ENCODE measurements around the gene LSM4.

The LSM4 gene

DNA sequence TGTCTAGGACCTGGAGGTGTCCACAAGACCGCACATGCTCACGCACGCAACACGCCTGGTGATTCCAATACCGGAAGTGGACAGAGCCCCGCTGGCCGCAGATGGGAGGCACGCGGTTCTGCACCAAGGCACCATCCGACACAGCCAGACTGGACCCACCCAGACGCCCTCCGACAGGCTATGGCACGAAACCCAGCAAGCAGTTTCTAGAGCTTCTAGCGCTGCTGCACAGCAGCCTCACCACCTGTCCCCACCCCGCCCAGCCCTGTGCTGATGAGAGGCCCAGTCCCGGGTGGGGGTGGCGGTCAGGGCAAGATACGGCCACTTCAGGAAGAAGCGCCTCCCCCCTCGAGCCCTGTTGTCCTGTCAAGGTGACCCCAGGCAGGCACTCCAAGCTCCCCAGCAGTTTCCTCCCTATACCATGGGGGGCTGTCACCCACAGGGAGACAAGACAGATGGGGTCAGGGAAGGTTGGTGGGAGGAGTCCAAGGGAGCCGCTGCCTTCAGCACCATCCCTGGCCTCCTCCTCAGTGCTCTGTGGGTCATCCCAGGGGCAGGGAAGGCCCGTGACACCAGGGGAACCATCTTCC lies 11.3 kb downstream of the LSM4 start:
- DNase-seq (ENCODE audit: extremely low read depth in 1 of 2, low read depth in 1 of 2): no peak

DNA sequence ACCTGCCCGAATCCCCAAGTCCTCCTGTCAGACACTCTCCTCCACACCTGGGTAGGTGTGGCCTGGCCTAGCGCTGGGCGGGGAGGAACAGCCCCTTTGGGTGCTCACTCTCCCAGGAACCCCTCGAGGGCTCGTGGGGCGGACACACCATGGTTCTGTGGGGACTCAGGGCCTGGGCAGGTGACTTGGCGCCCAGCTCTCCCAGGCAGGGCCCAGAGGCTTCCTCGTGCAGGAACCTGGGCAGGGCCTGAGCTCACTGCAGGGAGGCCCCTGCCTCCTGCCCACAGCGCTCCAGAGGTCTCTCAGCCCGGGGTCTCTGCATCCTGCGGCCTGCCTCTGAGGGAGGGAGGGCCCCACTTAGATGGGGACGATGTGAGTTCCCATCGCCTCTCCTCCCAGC lies 11.9 kb downstream of the LSM4 start:
- no peak for DNase-seq (ENCODE audit: extremely low read depth in 1 of 2, low read depth in 1 of 2)

DNA sequence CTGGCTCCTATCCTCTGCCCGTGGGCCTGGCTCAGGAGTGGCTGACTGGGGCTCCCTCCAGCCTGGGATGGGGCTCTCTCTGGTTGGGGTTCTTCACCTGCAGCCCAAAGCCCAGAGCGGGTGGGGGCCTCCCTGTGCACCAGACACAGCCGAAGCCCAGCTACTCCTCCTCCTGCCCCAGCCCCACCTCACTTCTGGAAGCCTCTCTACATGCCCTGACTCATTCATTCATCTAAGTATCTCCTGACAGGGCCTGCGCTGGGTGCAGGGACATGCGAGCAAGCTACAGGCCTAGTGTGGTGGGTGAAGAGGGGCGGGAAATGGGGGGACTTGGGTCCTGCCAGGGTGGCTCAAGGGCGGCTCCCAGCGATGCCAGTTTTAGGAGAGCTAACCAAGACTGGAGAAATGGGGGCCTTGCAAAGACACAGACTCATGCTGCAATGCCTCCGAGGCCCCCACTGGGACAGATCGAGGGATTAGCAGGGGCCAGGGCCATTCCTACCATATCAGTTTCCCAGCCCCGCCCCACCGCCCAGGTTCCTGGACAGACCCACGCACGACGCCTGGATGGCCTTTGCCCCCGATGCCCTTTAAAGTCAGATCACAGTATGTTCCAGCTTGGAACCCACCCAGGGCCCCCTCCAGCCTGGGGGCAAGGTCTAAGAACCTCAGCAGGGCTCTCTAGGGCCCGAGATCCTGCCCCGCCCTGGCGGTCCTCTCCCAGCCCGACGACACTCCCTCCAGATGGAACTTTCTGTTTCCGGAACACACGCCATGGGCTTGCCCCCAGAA lies 12.6 kb downstream of the LSM4 start:
- DNase-seq (ENCODE audit: extremely low read depth in 1 of 2, low read depth in 1 of 2): no peak

DNA sequence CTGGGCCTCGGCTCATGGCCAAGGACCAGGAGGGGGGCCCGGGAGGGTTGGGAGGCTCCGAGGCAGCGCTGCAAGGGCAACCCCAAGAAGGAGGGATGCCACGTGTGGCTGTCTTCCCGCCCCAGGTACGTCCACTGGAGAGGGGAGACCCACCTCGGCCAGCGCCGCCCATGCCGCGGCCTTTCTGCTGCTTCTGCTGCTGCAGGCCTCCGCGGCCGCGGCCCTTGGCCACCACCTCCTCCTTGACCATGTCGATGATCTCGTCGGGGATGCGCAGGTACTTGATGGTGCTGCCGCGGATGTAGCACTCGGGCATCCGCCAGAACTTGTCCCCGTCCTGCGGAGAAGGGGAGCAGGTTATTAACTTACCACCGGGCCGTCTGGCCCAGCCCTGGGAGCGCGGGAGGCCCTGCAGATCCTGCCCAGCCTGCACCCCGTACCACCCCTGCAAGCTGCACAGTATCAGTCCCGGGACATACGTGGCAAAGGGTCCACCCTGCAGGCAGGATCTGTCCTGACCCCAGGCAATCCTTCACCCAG lies 13.3 kb downstream of the LSM4 start:
- DNase-seq (ENCODE audit: extremely low read depth in 1 of 2, low read depth in 1 of 2): no peak

DNA sequence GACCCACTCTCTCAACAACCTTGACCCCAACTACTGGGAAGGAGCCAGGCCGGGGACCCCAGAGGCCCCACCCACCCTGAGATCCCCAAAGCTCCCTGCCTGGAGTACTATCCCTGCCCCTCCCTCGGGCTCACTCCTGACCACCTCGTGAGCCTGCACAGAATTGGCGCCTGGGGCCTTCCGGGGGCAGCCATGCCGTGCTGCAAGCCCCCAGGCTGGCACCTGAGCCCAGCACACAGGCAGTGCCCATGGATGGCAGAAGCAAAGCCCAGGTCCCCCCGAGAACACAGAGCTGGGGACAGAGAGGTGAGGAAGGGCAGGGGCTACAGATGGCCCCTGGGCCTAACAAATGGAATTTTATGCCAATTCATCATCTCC lies 13.9 kb downstream of the LSM4 start:
- DNase-seq (ENCODE audit: extremely low read depth in 1 of 2, low read depth in 1 of 2): no peak

DNA sequence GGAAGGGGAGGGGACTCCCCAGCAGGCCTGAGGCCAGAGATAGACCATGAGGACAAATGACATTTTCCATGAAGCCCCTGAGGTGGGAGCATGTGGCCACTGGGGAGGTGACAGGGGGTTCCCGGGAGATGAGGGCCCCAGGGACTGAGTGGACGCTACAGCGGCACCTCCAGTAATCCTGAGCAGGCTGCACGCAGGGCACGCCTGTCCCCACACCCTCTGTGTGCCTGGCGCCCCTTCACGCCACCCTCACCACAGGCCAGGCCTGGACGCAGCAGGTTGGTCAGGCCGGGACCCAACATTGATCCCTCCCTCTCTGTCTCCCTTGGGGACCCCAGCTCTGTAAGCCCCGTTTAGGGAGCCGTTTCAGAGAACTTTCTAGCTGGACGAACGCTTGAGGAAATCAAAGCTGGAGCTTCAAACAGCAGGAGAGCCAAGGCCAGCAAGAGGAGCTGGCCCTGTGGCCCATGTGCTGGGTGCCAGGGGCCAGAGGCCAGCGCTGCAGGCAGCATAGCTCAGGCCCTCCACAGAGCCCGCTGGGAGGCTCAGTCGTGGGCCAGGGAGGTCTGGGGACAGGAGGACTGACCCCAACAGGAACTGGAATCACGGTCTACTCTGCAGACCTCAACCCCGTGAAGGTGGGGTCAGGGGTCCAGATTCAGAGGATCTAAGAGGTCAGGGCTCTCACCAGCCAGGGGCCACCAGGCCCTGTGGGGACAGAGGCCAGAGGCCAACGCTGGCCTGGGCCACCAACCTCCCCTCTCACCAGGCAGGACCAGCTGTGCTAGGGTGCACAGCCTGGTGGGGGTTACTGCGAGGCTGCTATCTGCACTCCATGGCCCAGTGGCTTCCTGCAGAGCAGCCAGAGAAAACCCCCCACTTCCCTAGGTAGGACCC lies 14.6 kb downstream of the LSM4 start:
- no peak for DNase-seq (ENCODE audit: extremely low read depth in 1 of 2, low read depth in 1 of 2)

DNA sequence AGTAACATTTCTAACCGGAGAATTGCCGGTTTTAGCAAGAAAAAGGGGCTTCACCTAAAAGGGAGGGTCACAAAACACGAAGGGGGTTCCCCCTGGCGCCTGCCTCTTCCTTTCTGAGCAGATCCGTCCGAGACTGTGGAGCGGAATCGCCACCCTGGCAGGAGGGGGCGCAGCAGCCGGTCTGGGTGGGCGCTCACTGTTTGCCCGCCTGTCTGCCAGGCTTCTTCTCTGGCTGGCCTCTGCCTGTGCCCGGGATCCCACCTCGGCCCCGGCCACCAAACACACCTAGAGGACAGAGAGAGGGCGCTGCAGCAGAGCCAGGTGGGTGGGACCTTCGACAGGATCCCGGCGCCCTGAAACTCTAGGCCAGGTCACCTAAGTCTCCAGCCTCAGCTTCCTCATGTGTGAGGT lies 15.6 kb downstream of the LSM4 start:
- DNase-seq (ENCODE audit: extremely low read depth in 1 of 2, low read depth in 1 of 2): no peak

DNA sequence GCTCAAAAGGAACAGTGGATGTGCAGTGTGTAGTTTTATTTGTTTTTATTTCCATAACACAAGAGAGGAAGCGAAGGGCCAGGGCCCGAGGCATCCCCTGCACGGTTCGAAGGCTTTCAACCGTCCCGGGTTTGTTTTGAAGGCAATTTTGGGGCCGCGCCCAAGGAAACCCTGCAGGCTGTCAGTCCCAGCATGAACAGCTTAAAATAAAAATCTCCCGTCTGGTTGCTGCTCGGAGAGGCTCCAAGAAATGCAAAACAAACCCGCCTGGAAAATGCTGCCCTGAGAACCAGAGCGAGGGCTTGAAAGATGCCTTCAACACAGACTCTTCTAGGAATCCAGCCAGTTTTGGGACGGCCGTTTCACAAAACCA lies 16.0 kb downstream of the LSM4 start:
- no peak for DNase-seq (ENCODE audit: extremely low read depth in 1 of 2, low read depth in 1 of 2)

DNA sequence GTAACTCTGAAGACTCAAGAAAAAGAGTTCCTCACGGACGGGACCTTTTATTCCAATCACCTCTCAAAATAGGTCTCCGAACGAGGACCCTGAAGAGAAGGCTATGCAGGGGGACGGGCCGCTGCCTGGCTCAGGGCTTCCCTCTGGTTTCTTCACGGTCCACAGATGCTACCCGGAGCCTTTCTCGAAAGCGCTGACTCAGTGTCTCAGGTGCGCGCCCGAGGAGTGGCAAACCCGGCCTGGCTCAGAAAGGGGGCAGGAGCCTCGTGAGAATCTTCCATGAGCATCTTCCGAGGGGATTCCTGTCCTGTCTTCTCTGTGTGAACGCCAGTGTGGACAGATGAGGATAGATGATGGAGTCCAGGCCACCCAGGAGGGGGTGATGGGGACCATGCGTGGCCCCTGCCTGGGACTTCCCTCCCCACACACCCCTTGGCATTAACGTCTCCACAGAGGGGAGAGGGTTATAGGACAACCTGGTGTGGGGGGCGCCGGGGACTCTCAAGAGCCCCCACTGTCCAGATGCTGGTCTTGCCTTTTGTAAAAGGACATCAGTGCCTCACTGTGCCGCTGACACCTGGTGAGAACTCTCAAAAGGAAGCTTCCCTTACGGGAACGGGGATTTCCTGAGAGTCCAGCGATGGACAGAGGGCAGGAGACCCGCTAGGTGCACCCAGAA lies 16.5 kb downstream of the LSM4 start:
- no peak for DNase-seq (ENCODE audit: extremely low read depth in 1 of 2, low read depth in 1 of 2)

DNA sequence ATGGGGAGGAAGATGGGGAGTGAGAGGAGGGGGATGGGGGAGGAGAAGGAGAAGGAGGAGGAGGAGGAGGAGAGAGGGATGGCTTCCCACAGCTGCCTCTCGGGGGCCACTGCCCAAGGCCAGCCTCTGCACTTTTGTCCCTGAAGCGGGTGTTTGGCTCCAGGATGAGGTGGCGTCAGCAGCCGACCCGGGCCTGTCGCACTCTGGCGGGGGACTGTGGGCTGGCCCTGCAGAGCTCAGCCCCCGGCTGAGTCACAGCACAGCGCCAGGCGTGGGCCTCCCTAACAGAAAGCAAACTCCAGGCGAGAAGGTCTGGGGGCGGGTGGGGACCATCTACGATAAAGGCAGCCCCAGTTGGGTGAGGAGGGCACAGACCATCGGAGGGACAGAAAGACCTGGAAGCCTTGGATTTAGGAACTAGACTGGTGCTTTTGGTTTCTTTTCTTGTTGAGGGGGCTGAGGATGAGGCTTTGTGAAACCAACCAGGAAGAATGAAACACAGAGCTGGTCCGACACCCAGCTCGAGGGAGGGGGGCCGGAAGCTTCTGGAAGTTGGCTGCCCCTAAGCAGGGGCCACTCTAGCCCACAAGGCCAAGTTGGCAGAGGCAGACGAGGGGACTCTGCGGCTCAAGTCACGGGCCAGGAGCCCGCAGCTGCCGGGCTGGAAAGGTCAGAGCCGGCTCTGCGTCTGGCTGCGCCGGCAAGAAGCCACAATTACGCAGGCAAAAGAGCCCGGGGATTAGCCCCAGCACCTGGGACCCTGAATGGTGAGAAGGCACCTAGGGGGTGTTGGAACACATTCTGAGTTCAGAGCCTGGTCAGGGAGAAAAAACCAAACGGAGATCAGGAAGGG lies 18.2 kb downstream of the LSM4 start:
- peak; percentile 72 to 76 for DNase-seq (ENCODE audit: extremely low read depth in 1 of 2, low read depth in 1 of 2)

DNA sequence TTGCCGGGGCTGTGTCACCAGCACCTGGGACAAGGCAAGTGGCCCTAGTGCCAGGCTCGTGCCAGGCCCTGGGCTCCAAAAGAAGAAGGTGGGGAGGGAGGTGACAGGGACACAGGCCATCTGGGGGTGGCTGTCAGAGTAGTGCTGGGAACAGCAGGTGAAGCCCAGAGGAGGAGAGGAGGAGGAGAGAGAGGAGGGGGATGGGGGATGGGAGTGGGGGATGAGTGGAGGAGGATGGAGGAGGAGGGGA lies 18.7 kb downstream of the LSM4 start:
- DNase-seq (ENCODE audit: extremely low read depth in 1 of 2, low read depth in 1 of 2): no peak

DNA sequence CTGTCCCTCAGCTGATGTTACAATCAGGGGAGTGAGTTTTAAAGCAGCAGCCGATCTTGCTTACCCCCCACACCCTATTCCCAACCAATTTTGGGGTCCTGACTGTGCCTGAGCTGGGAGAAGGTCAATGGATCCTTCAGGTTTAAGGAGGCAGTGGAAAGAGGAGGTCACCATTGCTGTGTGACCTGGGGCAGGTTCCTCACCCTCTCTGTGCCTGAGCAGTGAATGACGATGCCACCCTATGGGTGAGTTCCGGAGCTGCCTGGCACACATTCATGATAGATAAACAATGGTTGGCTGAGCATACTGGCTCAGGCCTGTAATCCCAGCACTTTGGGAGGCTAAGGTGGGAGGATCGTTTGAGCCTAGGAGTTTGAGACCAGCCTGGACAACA lies 21.2 kb downstream of the LSM4 start:
- no peak for DNase-seq (ENCODE audit: extremely low read depth in 1 of 2, low read depth in 1 of 2)

DNA sequence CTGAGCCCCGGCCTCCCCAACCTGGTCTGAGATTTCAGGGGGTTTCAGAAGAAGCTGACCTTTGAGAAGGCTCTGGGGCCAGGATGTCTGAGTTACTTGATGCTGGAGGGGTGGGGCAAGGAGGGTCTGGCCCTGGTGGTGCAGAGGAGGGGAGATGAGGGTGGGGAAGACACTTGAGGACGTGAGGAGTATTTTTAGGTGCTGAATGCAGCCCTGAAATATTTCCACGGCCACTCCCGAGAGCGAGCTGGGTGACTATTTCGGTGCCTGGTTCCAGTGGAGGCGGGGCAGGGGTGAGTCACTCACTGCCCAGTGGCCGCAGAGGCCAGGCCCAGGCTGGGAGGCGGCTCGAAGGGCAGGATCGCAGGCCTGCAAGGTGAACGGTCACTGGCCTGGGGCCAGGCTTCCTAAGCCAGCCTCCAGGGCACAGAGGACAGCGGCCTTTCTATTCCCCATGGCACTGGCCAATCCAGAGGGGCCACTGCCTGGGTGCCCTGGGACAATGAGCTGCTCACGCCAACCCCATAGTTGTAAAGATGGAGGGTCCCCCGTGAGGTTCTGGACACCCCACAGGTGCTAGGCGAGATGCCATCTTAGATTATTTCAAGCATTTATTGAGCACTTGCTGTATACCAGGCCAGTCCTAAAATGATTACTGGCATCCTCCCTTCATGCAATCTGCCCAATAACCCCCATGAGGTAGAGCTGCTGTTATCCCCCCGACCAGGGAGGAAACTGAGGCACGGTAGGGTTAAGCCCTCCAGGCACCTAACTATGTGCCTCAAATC lies 21.8 kb downstream of the LSM4 start:
- no peak for DNase-seq (ENCODE audit: extremely low read depth in 1 of 2, low read depth in 1 of 2)

DNA sequence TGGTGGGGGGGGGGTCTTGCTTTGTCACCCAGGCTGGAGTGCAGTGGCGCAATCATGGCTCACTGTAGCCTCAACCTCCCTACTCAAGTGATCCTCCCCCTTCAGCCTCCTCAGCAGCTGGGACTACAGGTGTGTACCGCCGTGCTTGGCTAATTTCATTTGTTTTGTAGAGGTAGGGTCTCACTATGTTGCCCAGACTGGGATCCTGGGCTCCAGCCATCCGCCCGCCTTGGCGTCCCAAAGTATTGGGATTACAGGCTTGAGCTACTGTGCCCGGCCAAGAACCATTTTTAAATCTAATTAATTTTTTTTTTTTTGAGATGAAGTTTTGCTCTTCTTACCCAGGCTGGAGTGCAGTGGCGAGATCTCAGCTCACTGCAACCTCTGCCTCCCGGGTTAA lies 23.2 kb downstream of the LSM4 start:
- DNase-seq (ENCODE audit: extremely low read depth in 1 of 2, low read depth in 1 of 2): no peak

DNA sequence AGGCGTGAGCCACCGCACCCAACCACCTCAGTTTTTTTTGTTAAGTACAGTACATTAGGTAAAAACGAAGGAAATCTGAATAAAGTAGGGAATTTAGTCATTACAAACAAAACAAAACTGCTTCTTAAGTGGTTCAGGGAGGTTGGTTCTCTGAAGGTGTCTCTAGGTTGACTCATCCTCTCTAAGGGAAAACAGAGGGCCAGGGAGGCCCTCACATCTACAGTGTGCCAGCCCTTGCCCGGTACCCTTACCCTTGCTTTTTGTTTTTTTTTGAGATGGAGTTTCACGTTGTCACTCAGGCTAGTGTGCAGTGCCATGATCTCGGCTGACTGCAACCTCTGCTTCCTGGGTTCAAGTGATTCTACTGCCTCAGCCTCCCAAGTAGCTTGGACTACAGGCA lies 24.3 kb downstream of the LSM4 start:
- no peak for DNase-seq (ENCODE audit: extremely low read depth in 1 of 2, low read depth in 1 of 2)

DNA sequence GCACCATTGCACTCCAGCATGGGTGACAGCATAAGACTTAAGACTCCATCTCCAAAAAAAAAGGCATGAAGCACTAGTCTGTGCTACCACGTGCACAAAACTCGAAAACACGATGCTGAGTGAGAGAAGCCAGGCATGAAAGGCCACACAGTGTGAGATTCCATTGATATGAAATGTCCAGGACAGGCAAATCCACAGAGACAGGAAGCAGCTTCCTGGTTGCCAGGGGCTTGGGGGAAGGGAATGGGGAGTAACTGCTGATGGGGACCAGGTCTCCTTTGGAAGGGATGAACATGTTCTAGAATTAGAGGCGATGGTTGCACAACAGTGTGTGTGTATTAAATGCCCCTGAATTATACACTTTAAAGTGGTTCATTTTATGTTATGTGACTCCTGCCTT lies 25.6 kb downstream of the LSM4 start:
- DNase-seq (ENCODE audit: extremely low read depth in 1 of 2, low read depth in 1 of 2): no peak

DNA sequence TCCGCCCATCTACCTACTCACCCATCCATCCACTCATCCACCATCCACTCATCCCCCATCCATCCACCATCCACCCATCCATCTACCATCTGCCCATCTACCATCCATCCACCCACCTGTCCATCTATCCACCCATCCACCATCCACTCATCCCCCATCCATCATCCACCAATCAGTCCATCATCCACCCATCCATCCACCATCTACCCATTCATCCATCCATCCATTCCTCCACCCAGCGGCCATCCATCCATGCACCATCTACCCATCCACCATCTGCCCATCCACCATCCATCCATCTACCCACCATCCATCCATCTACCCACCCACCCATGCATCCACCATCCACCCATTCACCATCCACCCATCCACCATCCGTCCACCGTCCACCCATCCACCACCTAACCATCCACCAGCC lies 27.8 kb downstream of the LSM4 start:
- no peak for DNase-seq (ENCODE audit: extremely low read depth in 1 of 2, low read depth in 1 of 2)

DNA sequence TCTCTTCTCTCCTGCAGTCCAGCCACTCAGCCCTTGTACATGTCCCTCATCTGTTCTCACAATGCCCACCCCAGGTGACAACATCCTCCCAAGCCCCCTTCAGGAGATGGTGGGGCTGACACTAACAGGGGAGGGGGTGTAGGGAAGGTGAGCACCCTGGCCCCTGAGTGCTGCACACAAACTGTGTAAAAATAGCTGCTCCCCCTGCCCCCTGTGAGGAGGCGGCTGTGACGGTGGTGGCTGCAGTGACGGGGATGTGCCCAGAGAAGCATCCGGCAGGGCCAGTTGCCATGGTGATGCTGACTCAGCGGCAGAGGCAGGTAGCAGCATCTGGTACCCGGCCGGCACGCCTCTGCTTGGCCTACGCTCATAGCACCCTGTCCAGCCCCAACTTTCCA lies 28.4 kb downstream of the LSM4 start:
- peak; percentile 88 to 98 for DNase-seq (ENCODE audit: extremely low read depth in 1 of 2, low read depth in 1 of 2)

DNA sequence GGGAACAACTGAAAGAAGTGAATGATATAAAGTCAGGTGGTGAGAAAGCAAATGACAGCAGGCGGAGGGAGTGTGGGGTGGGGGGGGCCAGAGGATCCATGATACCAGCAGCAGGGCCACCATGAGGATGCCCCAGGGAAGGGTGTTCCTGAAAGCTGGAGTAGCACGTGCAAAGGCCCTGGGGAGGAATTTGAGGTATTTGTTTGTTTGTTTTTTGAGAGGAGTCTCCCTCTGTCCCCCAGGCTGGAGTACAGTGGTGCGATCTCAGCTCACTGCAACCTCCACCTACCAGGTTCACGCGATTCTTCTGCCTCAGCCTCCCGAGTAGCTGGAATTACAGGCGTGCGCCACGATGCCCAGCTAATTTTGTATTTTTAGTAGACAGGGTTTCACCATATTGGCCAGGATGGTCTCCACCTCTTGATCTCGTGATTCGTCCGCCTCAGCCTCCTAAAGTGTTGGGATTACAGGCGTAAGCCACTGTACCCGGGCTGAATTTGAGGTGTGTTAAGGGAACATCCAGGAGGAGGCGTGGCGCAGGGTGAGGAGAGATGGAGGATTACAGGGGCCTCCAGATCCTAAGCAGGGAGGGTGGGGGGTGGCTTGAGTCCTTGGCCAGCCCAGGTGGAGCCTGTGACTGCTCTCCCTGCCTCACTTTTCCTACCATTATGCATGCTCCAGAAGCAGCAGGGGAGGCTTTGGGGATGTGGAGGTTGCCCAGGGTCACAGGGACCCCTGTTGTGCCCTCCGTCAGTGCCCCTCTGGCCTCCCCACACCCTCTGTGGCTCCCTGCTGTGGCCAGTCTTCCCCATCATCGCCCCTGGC lies 29.0 kb downstream of the LSM4 start:
- no peak for DNase-seq (ENCODE audit: extremely low read depth in 1 of 2, low read depth in 1 of 2)
